ENCODE measurements around the gene CFAP119. TPM values are rescaled to one million over a fixed set of nuclear protein-coding genes. Genes with fewer than 3 reads are reported as not detected.

The CFAP119 gene
- total and polyA plus RNA-seq, 2 of the 8 experiments (the other 6 are each of a cell fraction or from before 2014, with no cell fraction given) = 5.6 to 6.0 TPM

GRCh38 chr16:30750201-30750600, 11.7 kb downstream of the CFAP119 start:
- CTCF ChIA-PET (ENCODE audit: partially characterized antibody) = interaction anchor here (0.6 kb wide), 1 partner anchor 253 kb away, joined by 3 read pairs; no protein-coding TSS in a partner anchor
- 86% methylated on average over 4 of the region's 4 CpGs; no CpG with 5 or more reads in 1 of the 2 experiments for WGBS, 2 experiments (ENCODE audit: extremely low coverage in 1 of 2, insufficient coverage in 1 of 2, insufficient read length in 1 of 2, insufficient replicate concordance in 2 of 2, low coverage in 1 of 2, low lambda C conversion rate in 2 of 2, missing lambda C conversion rate in 1 of 2)
- H3K36me3 ChIP-seq (ENCODE audit: control insufficient read depth in 2 of 4, insufficient read depth in 4 of 4, low read length in 3 of 4) = peaks cover 6 to 24% (median 19%) of the 10 kb centered on the region in 4 experiments; a peak in 5 of 8 replicates

More at GRCh38 chr16:30750201-30750600, 11.7 kb downstream of the CFAP119 start:
- H3K4ac ChIP-seq (replicated peaks; ENCODE audit: insufficient read length, low read depth, low read length) = no peak overlapping the region
- no peaks in the 10 kb centered on the region for H3K9me3 ChIP-seq (ENCODE audit: insufficient read depth in 2 of 2, low read depth in 1 of 2, low read length in 1 of 2)
- H3K4me1 ChIP-seq (replicated peaks in 1 of 4; ENCODE audit: control insufficient read depth in 3 of 4, insufficient read depth in 4 of 4, low read length in 3 of 4) = peaks cover 0 to 4% (median 0%) of the 10 kb centered on the region in 4 experiments; a peak in 2 of 7 replicates
- H3K18ac ChIP-seq (ENCODE audit: extremely low read depth, low read length) = no peak overlapping the region
- no peak overlapping the region for H4K5ac ChIP-seq (ENCODE audit: insufficient read length, low read depth, low read length)
- no peak overlapping the region for H2BK120ac ChIP-seq (replicated peaks; ENCODE audit: low read depth, low read length)
- H3K23ac ChIP-seq (ENCODE audit: insufficient read length) = no peak overlapping the region
- H2AK5ac ChIP-seq (ENCODE audit: low read depth, low read length) = no peak overlapping the region
- no peak overlapping the region for H4K91ac ChIP-seq (replicated peaks; ENCODE audit: insufficient read length, low read length)
- H2BK15ac ChIP-seq (ENCODE audit: low read length) = no peak overlapping the region
- peaks cover 0 to 15% of the 10 kb centered on the region in 2 experiments; a peak in 2 of 4 replicates for H3K79me2 ChIP-seq (ENCODE audit: control insufficient read depth in 1 of 2, insufficient read depth in 2 of 2, low read length in 2 of 2)
- TF ChIP-seq TEAD4 (IDR thresholded peaks at IDR 0.05; ENCODE audit: low read depth, low read length) (no peak), CTBP2 (IDR thresholded peaks at IDR 0.05; ENCODE audit: borderline replicate concordance, insufficient read depth, insufficient read length, low read length) (no peak), POLR2A (IDR thresholded peaks at IDR 0.05; ENCODE audit: control extremely low read depth in 1 of 2, low read depth in 2 of 2, low read length in 2 of 2) (no peak), TCF12 (IDR thresholded peaks at IDR 0.05; ENCODE audit: low read depth, low read length) (no peak)
- H4K20me1 ChIP-seq (replicated peaks in 1 of 2; ENCODE audit: control insufficient read depth in 1 of 2, insufficient read depth in 2 of 2, low read length in 2 of 2) = peaks cover 3 to 7% of the 10 kb centered on the region in 2 experiments
- H4K8ac ChIP-seq (ENCODE audit: extremely low read depth, insufficient read depth, low read length) = no peak overlapping the region
- H2BK20ac ChIP-seq (ENCODE audit: low read length) = no peak overlapping the region
- no peak overlapping the region for H3K56ac ChIP-seq (replicated peaks; ENCODE audit: insufficient read length, low read depth, low read length)
- POLR2A ChIA-PET (ENCODE audit: partially characterized antibody) = interaction anchor here (0.5 to 7.1 kb wide), 10 partner anchors 9 to 299 kb away, joined by 3 to 92 read pairs (median 5); partner anchors contain the start of genes CFAP119 and RNF40
- no peaks in the 10 kb centered on the region for H3K27me3 ChIP-seq (replicated peaks in 1 of 4; ENCODE audit: control insufficient read depth in 3 of 4, extremely low read depth in 1 of 4, insufficient read depth in 3 of 4, low read length in 3 of 4)
- no peak overlapping the region for H2BK5ac ChIP-seq (ENCODE audit: low read depth, low read length)
- no peak overlapping the region for H2AFZ ChIP-seq (ENCODE audit: low read length)
- FAIRE-seq (no peak), DNase-seq (ENCODE audit: low read depth in 1 of 2, low spot score in 2 of 2) (no peak)
- no peak overlapping the region for H3K27ac ChIP-seq (ENCODE audit: low read depth, low read length)
- no peak overlapping the region for H2BK12ac ChIP-seq (ENCODE audit: low read depth, low read length)
- peaks cover 7% of the 10 kb centered on the region; the same call in 1 of the 2 replicates for H3K23me2 ChIP-seq (ENCODE audit: low read depth, low read length)
- H3K9ac ChIP-seq (replicated peaks in 1 of 4; ENCODE audit: extremely low read depth in 1 of 4, low read depth in 3 of 4, low read length in 3 of 4) = peak overlapping the region in 1 of 4 experiments; percentile 17; a peak in 1 of 7 replicates
- H3K4me2 ChIP-seq (ENCODE audit: insufficient read depth in 1 of 2, low read depth in 2 of 2, low read length in 2 of 2) = peak overlapping the region in 1 of 2 experiments; percentile 67; a peak in 1 of 4 replicates
- no peak overlapping the region for H3K4me3 ChIP-seq (ENCODE audit: extremely low read depth in 1 of 4, insufficient read depth in 2 of 4, low read depth in 3 of 4, low read length in 4 of 4)
- no peak overlapping the region for H3K14ac ChIP-seq (ENCODE audit: insufficient read length)
- peaks cover 8% of the 10 kb centered on the region; the same call in 1 of the 2 replicates for H3K79me1 ChIP-seq (ENCODE audit: low read depth, low read length)

Measured in H1 (cell line).